K562 (cell line): Measurements from ENCODE around the gene PCOLCE2. TPM values are rescaled to one million over a fixed set of nuclear protein-coding genes. Genes with fewer than 3 reads are reported as not detected.

Experiments
- ATAC-seq: fragments of 200-7000 bp; cut with Tn5 transposase; 3 replicates; pipeline ENCODE4 v1.9.1; 2020; ENCODE audit warnings: moderate library complexity
- BruUV-seq: library from RNA; stranded (reverse); fragments of 400-500 nt; replicated peaks from 2 replicates; lab custom pipeline; 2021; lab: Mats Ljungman, UMichigan
- CTCF ChIA-PET: fragments of 300-600 bp; formaldehyde crosslinking; extraction: SDS; loops from one replicate; lab custom pipeline; 2021; ENCODE audit warnings: low intra/inter-chr PET ratio; lab: Yijun Ruan, JAX
- POLR2A ChIA-PET: fragments of 300-600, 350-650 bp; sonication (Branson Sonifier 250); formaldehyde crosslinking; extraction: SDS; loops from one replicate; lab custom pipeline; 2021; ENCODE audit warnings: antibody characterized with exemption, inconsistent platforms; lab: Yijun Ruan, JAX
- DNase-seq, 4 experiments: peaks; one replicate each; pipeline versions ENCODE4 v3.0.0 to v3.0.0-alpha.2; 2011 to 2018; ENCODE audit warnings: low spot score in 3 of 4, mixed read lengths in 3 of 4; ENCODE audit errors: extremely low read depth in 1 of 4
- FAIRE-seq: peaks from 2 replicates; lab custom pipeline; 2011; peaks lifted over from hg19 to GRCh38; lab: Jason Lieb, UNC
- H2AFZ ChIP-seq: 2 replicates; pipeline ENCODE4 v1.6.0; 2011; ENCODE audit warnings: low read depth, low read length, control low read depth, inconsistent platforms
- H3K27ac ChIP-seq: fragments of 200-600 bp; 3 replicates; pipeline ENCODE4 v1.8.0; 2011; ENCODE audit warnings: low read depth, mild to moderate bottlenecking, control low read depth, inconsistent platforms, low read length, moderate library complexity, mixed read lengths; ENCODE audit errors: extremely low read depth
- H3K27me3 ChIP-seq, 2 experiments: fragments of 300-600 bp in 1 of 2; 2 replicates in 1 of 2; 3 replicates in 1 of 2; pipeline versions ENCODE4 v1.6.0 to v1.8.0; 2011; ENCODE audit warnings: inconsistent platforms in 2 of 2, low read length in 2 of 2, mild to moderate bottlenecking in 1 of 2, mixed read lengths in 1 of 2, moderate library complexity in 1 of 2; ENCODE audit not compliant: control insufficient read depth in 2 of 2, insufficient read depth in 2 of 2
- H3K36me3 ChIP-seq: fragments of 300-600 bp; 3 replicates; pipeline ENCODE4 v1.8.0; 2011; ENCODE audit warnings: mild to moderate bottlenecking, low read length, inconsistent platforms; ENCODE audit not compliant: control insufficient read depth, insufficient read depth
- H3K4me1 ChIP-seq, 2 experiments: fragments of 200-600 bp in 1 of 2; replicated peaks in 1 of 2; 2 replicates in 1 of 2; 3 replicates in 1 of 2; pipeline versions ENCODE4 v1.5.1 to v1.8.0; 2011; ENCODE audit warnings: inconsistent platforms in 2 of 2, low read length in 2 of 2, mild to moderate bottlenecking in 1 of 2, mixed read lengths in 1 of 2, moderate library complexity in 1 of 2; ENCODE audit not compliant: control insufficient read depth in 2 of 2, insufficient read depth in 2 of 2
- H3K4me2 ChIP-seq: 2 replicates; pipeline ENCODE4 v1.6.1; 2011; ENCODE audit warnings: low read length, control low read depth, inconsistent platforms, mixed read lengths; ENCODE audit not compliant: insufficient read depth
- H3K4me3 ChIP-seq: fragments of 200-600 bp; sonication (generic), shearing (Covaris generic); 2 replicates; pipeline ENCODE4 v1.5.1; 2016; ENCODE audit warnings: control low read depth, inconsistent platforms
- H3K79me2 ChIP-seq: fragments of 200-600 bp; 3 replicates; pipeline ENCODE4 v1.8.0; 2011; ENCODE audit warnings: low read length, inconsistent platforms; ENCODE audit not compliant: control insufficient read depth, insufficient read depth
- H3K9ac ChIP-seq, 2 experiments: 2 replicates each; pipeline versions ENCODE4 v1.6.0 to v1.6.1; 2011; ENCODE audit warnings: low read depth in 2 of 2, low read length in 2 of 2, control low read depth in 1 of 2, inconsistent platforms in 1 of 2, mild to moderate bottlenecking in 1 of 2, mixed read lengths in 1 of 2; ENCODE audit not compliant: insufficient read depth in 1 of 2
- H3K9me1 ChIP-seq: one replicate; pipeline ENCODE4 v1.6.0; 2011; ENCODE audit warnings: inconsistent platforms, mild to moderate bottlenecking, low read length, moderate library complexity; ENCODE audit not compliant: control insufficient read depth, insufficient read depth
- H3K9me3 ChIP-seq: replicated peaks from 2 replicates; pipeline ENCODE4 v1.5.1; 2011; ENCODE audit warnings: low read depth, low read length, inconsistent platforms; ENCODE audit not compliant: control insufficient read depth, insufficient read depth
- H4K20me1 ChIP-seq: replicated peaks from 2 replicates; pipeline ENCODE4 v1.6.1; 2011; ENCODE audit warnings: low read length, inconsistent platforms, mixed read lengths; ENCODE audit not compliant: control insufficient read depth, insufficient read depth
- HDAC6 ChIP-seq: IDR thresholded peaks from 2 replicates; pipeline ENCODE4 v1.6.1; 2012; ENCODE audit warnings: low read depth, mild to moderate bottlenecking, control low read depth, inconsistent platforms, low read length, moderate library complexity
- ZNF512 ChIP-seq: IDR thresholded peaks from 2 replicates; pipeline ENCODE4 v1.6.1; 2016; ENCODE audit warnings: missing genetic modification characterization, missing compliant biosample characterization
- WGBS: fragments of 100-300 bp; shearing (Covaris generic); methylation state at CpG from one replicate; pipeline ENCODE4 v1.1.6; 2016; ENCODE audit warnings: low coverage, mixed read lengths; ENCODE audit not compliant: insufficient coverage; ENCODE audit errors: missing lambda C conversion rate; 5-methylcytosine and 5-hydroxymethylcytosine counted together
- in situ Hi-C: fragments of 300-500 bp; cut with MboI; formaldehyde crosslinking; loops from 4 replicates; pipeline ENCODE4 v1.15.0; 2018; ENCODE audit warnings: inconsistent platforms, mixed read lengths
- intact Hi-C: fragments of 100-400 bp; cut with micrococcal nuclease; formaldehyde crosslinking; loops from 2 replicates; pipeline ENCODE4 v1.14.2; 2022
- polyA plus RNA-seq, 8 experiments: library from polyadenylated mRNA; depleted of rRNA in 4 of 8; stranded (reverse) in 5 of 8; unstranded in 3 of 8; fragments of >200 nt; fragmentation: Nextera tagmentation in 2 of 8; fragmentation: Illumina TruSeq in 1 of 8; extraction: Ambion mirVana in 2 of 8; extraction: Trizol in 1 of 8; gene quantifications; 2 replicates each; pipeline versions ENCODE4 v1.2.1 to v1.2.3, GENCODE V29; 2011 to 2014; ENCODE audit warnings: inconsistent platforms in 1 of 8, missing spikeins in 1 of 8
- total RNA-seq, 7 experiments: library from RNA; depleted of rRNA in 6 of 7; stranded (reverse); fragments of >200 nt in 6 of 7; fragmentation: Illumina TruSeq in 2 of 7; extraction: Trizol in 2 of 7; gene quantifications; 2 replicates each; pipeline versions ENCODE4 v1.2.1 to v1.2.3, GENCODE V29; 2011 to 2021; ENCODE audit warnings: low replicate concordance in 1 of 7

Gene PCOLCE2
- total and polyA plus RNA-seq, 9 of the 15 experiments (the other 6 are each of a cell fraction or from before 2014, with no cell fraction given): 0.18 to 1.2 (median 0.65) TPM

GRCh38 chr3:142844339-142844977 lies 44.4 kb downstream of the PCOLCE2 start (continued):
- peak; percentile 19; the same call in 1 of the 2 replicates for TF ChIP-seq ZNF512
- TF ChIP-seq, all 486 proteins: peak for 12

- no peaks in the 10 kb centered on the region for H3K27me3 ChIP-seq
- WGBS: 25% methylated on average over 2 of the region's 2 CpGs
- no TSS peak for BruUV-seq
- no peaks in the 10 kb centered on the region for H4K20me1 ChIP-seq
- no peak for TF ChIP-seq HDAC6
- POLR2A ChIA-PET: interaction anchor here (1.4 kb wide), 1 partner anchor 27 kb away, joined by 3 read pairs; no protein-coding TSS in a partner anchor
- H3K36me3 ChIP-seq: no peaks in the 10 kb centered on the region
- no peaks in the 10 kb centered on the region for H3K79me2 ChIP-seq
- no peak for FAIRE-seq
- no peak overlapping the region for H3K27ac ChIP-seq
- H3K4me2 ChIP-seq: no peak overlapping the region
- no peak for ATAC-seq
- in situ Hi-C loops: no loop called here
- H3K4me3 ChIP-seq: no peak overlapping the region
- H3K9me1 ChIP-seq: no peaks in the 10 kb centered on the region
- no peak overlapping the region for H2AFZ ChIP-seq
- H3K4me1 ChIP-seq: no peaks in the 10 kb centered on the region
- intact Hi-C loops: no loop called here
- DNase-seq: no peak
- CTCF ChIA-PET: interaction anchor here (0.6 kb wide), 1 partner anchor 192 kb away, joined by 3 read pairs; no protein-coding TSS in a partner anchor
- H3K9me3 ChIP-seq: peaks cover 3% of the 10 kb centered on the region
- no peak overlapping the region for H3K9ac ChIP-seq
These were observed 49.1 kb downstream of the PCOLCE2 start for GRCh38 chr3:142839831-142840230.
